Neural cell (in vitro differentiated cells): ENCODE data around the gene RASGRP4. TPM values are rescaled to one million over a fixed set of nuclear protein-coding genes. Genes with fewer than 3 reads are reported as not detected.

Source experiments
- H2AFZ ChIP-seq: fragments of 200-600, 300-800 bp; sonication (generic), shearing (Covaris generic); 2 replicates; pipeline ENCODE4 v1.6.0; 2014; ENCODE audit warnings: low read depth, mild to moderate bottlenecking, antibody characterized with exemption, low read length, moderate library complexity
- H3F3A ChIP-seq: fragments of 200-600 bp; shearing (Covaris generic); 2 replicates; pipeline ENCODE4 v1.6.1; 2016; ENCODE audit warnings: mild to moderate bottlenecking, moderate library complexity, mixed read lengths, antibody characterized with exemption, low read length; ENCODE audit not compliant: insufficient read depth, poor library complexity, severe bottlenecking
- H3K27ac ChIP-seq: fragments of 200-600, 300-800 bp; sonication (generic), shearing (Covaris generic); 2 replicates; pipeline ENCODE4 v1.5.1; 2014; ENCODE audit warnings: mild to moderate bottlenecking, low read length, moderate library complexity
- H3K27me3 ChIP-seq: fragments of 300-800, 200-600 bp; sonication (generic), shearing (Covaris generic); 2 replicates; pipeline ENCODE4 v1.6.0; 2014; ENCODE audit warnings: mild to moderate bottlenecking, low read depth, low read length, moderate library complexity; ENCODE audit not compliant: insufficient read depth
- H3K36me3 ChIP-seq: fragments of 300-800, 200-600 bp; sonication (generic), shearing (Covaris generic); 2 replicates; pipeline ENCODE4 v1.5.1; 2014; ENCODE audit warnings: mild to moderate bottlenecking, antibody characterized with exemption, low read length, moderate library complexity; ENCODE audit not compliant: insufficient read depth
- H3K4me2 ChIP-seq: fragments of 300-800, 200-600 bp; sonication (generic), shearing (Covaris generic); 2 replicates; pipeline ENCODE4 v1.6.0; 2014; ENCODE audit warnings: mild to moderate bottlenecking, low read length
- H3K4me3 ChIP-seq: fragments of 300-800, 200-600 bp; sonication (generic), shearing (Covaris generic); 2 replicates; pipeline ENCODE4 v1.5.1; 2014; ENCODE audit warnings: mild to moderate bottlenecking, low read length, moderate library complexity
- H3K79me2 ChIP-seq: fragments of 200-600 bp; shearing (Covaris generic); replicated peaks from 2 replicates; pipeline ENCODE4 v1.6.0; 2014; ENCODE audit warnings: mild to moderate bottlenecking, low read length, moderate library complexity; ENCODE audit not compliant: insufficient read depth
- H3K9ac ChIP-seq: fragments of 300-800, 200-600 bp; sonication (generic), shearing (Covaris generic); 2 replicates; pipeline ENCODE4 v1.6.1; 2016; ENCODE audit warnings: mild to moderate bottlenecking, low read length, mixed read lengths
- H3K9me2 ChIP-seq: fragments of 200-600 bp; shearing (Covaris generic); 2 replicates; pipeline ENCODE4 v1.6.1; 2016; ENCODE audit warnings: mild to moderate bottlenecking, low read length, mixed read lengths; ENCODE audit not compliant: insufficient read depth
- H3K9me3 ChIP-seq: fragments of 200-600, 300-800 bp; sonication (generic), shearing (Covaris generic); 2 replicates; pipeline ENCODE4 v1.6.1; 2016; ENCODE audit warnings: mild to moderate bottlenecking, mixed run types, low read length, moderate library complexity, mixed read lengths
- H4K20me1 ChIP-seq: fragments of 200-600 bp; shearing (Covaris generic); 2 replicates; pipeline ENCODE4 v1.6.1; 2016; ENCODE audit warnings: mild to moderate bottlenecking, mixed run types; ENCODE audit not compliant: insufficient read depth
- EP300 ChIP-seq: fragments of 450-650 bp; conservative IDR thresholded peaks from 2 replicates; pipeline ENCODE4 v1.6.1; 2014; ENCODE audit warnings: antibody characterized with exemption, mild to moderate bottlenecking, moderate library complexity; ENCODE audit not compliant: poor library complexity, severe bottlenecking
- EZH2 ChIP-seq: fragments of 200-600, 300-800 bp; shearing (Covaris generic), sonication (generic); IDR thresholded peaks from 2 replicates; pipeline ENCODE4 v1.6.1; 2014; ENCODE audit warnings: antibody characterized with exemption, low read length, borderline replicate concordance, mild to moderate bottlenecking; ENCODE audit not compliant: insufficient read depth, poor library complexity, severe bottlenecking
- MXI1 ChIP-seq: fragments of 450-650 bp; conservative IDR thresholded peaks from 2 replicates; pipeline ENCODE4 v1.6.1; 2014; ENCODE audit warnings: antibody characterized with exemption, mild to moderate bottlenecking; ENCODE audit not compliant: poor library complexity, severe bottlenecking
- POLR2AphosphoS5 ChIP-seq: IDR thresholded peaks from 2 replicates; pipeline ENCODE4 v1.6.1; 2012
- RAD21 ChIP-seq: fragments of 450-650 bp; conservative IDR thresholded peaks from 2 replicates; pipeline ENCODE4 v1.6.1; 2014; ENCODE audit warnings: antibody characterized with exemption, mild to moderate bottlenecking, moderate library complexity
- REST ChIP-seq: IDR thresholded peaks from 2 replicates; pipeline ENCODE4 v1.6.1; 2012; ENCODE audit warnings: borderline replicate concordance
- SMC3 ChIP-seq: fragments of 450-650 bp; conservative IDR thresholded peaks from 2 replicates; pipeline ENCODE4 v1.6.1; 2014; ENCODE audit warnings: antibody characterized with exemption, mild to moderate bottlenecking, moderate library complexity; ENCODE audit not compliant: poor library complexity
- TAF1 ChIP-seq: IDR thresholded peaks from 2 replicates; pipeline ENCODE4 v1.6.1; 2012; ENCODE audit warnings: low read depth
- polyA minus RNA-seq: library from RNA; depleted of rRNA, polyadenylated mRNA; stranded (reverse); fragments of >200 nt; gene quantifications from 2 replicates; pipeline ENCODE4 v1.2.3, GENCODE V29; 2014
- polyA plus RNA-seq: library from polyadenylated mRNA; depleted of rRNA; stranded (reverse); fragments of >200 nt; gene quantifications from 2 replicates; pipeline ENCODE4 v1.2.3, GENCODE V29; 2014
- TF ChIP-seq, protein P1 (sequence below): fragments of 450-650 bp; IDR thresholded peaks from 2 replicates; pipeline ENCODE4 v1.5.1; 2014; ENCODE audit warnings: antibody characterized with exemption, mild to moderate bottlenecking, moderate library complexity; ENCODE audit not compliant: poor library complexity, severe bottlenecking

Gene RASGRP4, protein sequence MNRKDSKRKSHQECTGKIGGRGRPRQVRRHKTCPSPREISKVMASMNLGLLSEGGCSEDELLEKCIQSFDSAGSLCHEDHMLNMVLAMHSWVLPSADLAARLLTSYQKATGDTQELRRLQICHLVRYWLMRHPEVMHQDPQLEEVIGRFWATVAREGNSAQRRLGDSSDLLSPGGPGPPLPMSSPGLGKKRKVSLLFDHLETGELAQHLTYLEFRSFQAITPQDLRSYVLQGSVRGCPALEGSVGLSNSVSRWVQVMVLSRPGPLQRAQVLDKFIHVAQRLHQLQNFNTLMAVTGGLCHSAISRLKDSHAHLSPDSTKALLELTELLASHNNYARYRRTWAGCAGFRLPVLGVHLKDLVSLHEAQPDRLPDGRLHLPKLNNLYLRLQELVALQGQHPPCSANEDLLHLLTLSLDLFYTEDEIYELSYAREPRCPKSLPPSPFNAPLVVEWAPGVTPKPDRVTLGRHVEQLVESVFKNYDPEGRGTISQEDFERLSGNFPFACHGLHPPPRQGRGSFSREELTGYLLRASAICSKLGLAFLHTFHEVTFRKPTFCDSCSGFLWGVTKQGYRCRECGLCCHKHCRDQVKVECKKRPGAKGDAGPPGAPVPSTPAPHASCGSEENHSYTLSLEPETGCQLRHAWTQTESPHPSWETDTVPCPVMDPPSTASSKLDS
- polyA plus RNA-seq (not detected in 2 replicates), polyA minus RNA-seq (not detected in 2 replicates)

GRCh38 chr19:38425810-38426466 is at the start of gene RASGRP4:
RASGRP4 (minus strand) TSS chr19:38426219; CDS start chr19:38426091, 128 bp downstream.
- no peak for TF ChIP-seq POLR2AphosphoS5
- no peak for TF ChIP-seq EP300
- TF ChIP-seq TAF1 = no peak
- TF ChIP-seq SMC3 = no peak
- no peak for TF ChIP-seq EZH2
- no peak for TF ChIP-seq RAD21
- TF ChIP-seq MXI1 = no peak
- no peak for TF ChIP-seq REST
- TF ChIP-seq, protein P1, sequence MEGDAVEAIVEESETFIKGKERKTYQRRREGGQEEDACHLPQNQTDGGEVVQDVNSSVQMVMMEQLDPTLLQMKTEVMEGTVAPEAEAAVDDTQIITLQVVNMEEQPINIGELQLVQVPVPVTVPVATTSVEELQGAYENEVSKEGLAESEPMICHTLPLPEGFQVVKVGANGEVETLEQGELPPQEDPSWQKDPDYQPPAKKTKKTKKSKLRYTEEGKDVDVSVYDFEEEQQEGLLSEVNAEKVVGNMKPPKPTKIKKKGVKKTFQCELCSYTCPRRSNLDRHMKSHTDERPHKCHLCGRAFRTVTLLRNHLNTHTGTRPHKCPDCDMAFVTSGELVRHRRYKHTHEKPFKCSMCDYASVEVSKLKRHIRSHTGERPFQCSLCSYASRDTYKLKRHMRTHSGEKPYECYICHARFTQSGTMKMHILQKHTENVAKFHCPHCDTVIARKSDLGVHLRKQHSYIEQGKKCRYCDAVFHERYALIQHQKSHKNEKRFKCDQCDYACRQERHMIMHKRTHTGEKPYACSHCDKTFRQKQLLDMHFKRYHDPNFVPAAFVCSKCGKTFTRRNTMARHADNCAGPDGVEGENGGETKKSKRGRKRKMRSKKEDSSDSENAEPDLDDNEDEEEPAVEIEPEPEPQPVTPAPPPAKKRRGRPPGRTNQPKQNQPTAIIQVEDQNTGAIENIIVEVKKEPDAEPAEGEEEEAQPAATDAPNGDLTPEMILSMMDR = no peak
- Histone ChIP-seq H3K36me3 (no peaks in the 10 kb centered on the region), H3K4me2 (no peak within 1 kb of the TSS), H3K27ac (no peak within 1 kb of the TSS), H3K9ac (no peak within 1 kb of the TSS), H2AFZ (no peak within 1 kb of the TSS), H3K27me3 (no peaks in the 10 kb centered on the region), H3K9me3 (no peaks in the 10 kb centered on the region), H3K79me2 (no peaks in the 10 kb centered on the region), H4K20me1 (no peaks in the 10 kb centered on the region), H3K4me3 (no peak within 1 kb of the TSS), H3K9me2 (no peaks in the 10 kb centered on the region), H3F3A (no peaks in the 10 kb centered on the region)

- Histone ChIP-seq H3K9me3 (no peaks in the 10 kb centered on the region), H3K4me3 (no peak overlapping the region), H3K27me3 (no peaks in the 10 kb centered on the region), H3K9me2 (no peaks in the 10 kb centered on the region), H2AFZ (no peak overlapping the region), H3K36me3 (no peaks in the 10 kb centered on the region), H3K4me2 (no peak overlapping the region), H4K20me1 (no peaks in the 10 kb centered on the region), H3F3A (no peaks in the 10 kb centered on the region), H3K79me2 (no peaks in the 10 kb centered on the region), H3K9ac (no peak overlapping the region), H3K27ac (no peak overlapping the region)
- TF ChIP-seq, protein P1 = no peak
- no peak for TF ChIP-seq REST
- no peak for TF ChIP-seq POLR2AphosphoS5
- no peak for TF ChIP-seq SMC3
- no peak for TF ChIP-seq TAF1
- no peak for TF ChIP-seq MXI1
- TF ChIP-seq EZH2 = no peak
- TF ChIP-seq RAD21 = no peak
These were observed 49.2 kb upstream of the RASGRP4 start for GRCh38 chr19:38475176-38475575.
